AG04450 (cell line): Measurements from ENCODE around the gene SPATA46. TPM values are rescaled to one million over a fixed set of nuclear protein-coding genes. Genes with fewer than 3 reads are reported as not detected.
"Not testable (repeated sequence)": the region's sequence is repeated elsewhere in the genome, so short reads cannot be mapped to it uniquely, and the experiment has no call there.

Source experiments
- CTCF ChIA-PET: fragments of 300-600, 350-600 bp; formaldehyde crosslinking; extraction: SDS; loops from one replicate; lab custom pipeline; 2022; ENCODE audit warnings: antibody characterized with exemption, inconsistent platforms; lab: Charles Lee
- POLR2A ChIA-PET: fragments of 350-600 bp; formaldehyde crosslinking; extraction: SDS; loops from one replicate; lab custom pipeline; 2021; ENCODE audit warnings: antibody characterized with exemption, inconsistent platforms; lab: Yijun Ruan, JAX
- DNase-seq: peaks from one replicate; pipeline ENCODE4 v3.0.0-alpha.2; 2011; ENCODE audit warnings: low read depth, low spot score
- H3K27ac ChIP-seq: one replicate; pipeline ENCODE4 v1.5.1; 2012; ENCODE audit warnings: low read depth, low read length, control low read depth
- H3K27me3 ChIP-seq: one replicate; pipeline ENCODE4 v1.6.0; 2012; ENCODE audit warnings: low read length; ENCODE audit not compliant: control insufficient read depth, insufficient read depth
- H3K4me3 ChIP-seq: 2 replicates; pipeline ENCODE4 v1.5.1; 2011; ENCODE audit warnings: mild to moderate bottlenecking, low read depth, low read length, control low read depth
- H3K9me3 ChIP-seq: 2 replicates; pipeline ENCODE4 v1.5.1; 2012; ENCODE audit warnings: low read length; ENCODE audit not compliant: control insufficient read depth, insufficient read depth
- CTCF ChIP-seq: IDR thresholded peaks from 2 replicates; pipeline ENCODE4 v1.5.1; 2011; ENCODE audit warnings: low read depth, low read length, control low read depth, inconsistent platforms
- polyA minus RNA-seq: library from RNA; depleted of rRNA, polyadenylated mRNA; stranded (reverse); fragments of >200 nt; gene quantifications from 2 replicates; pipeline ENCODE4 v1.2.3, GENCODE V29; 2011; rRNA and poly(A)+ RNA removed
- polyA plus RNA-seq: library from polyadenylated mRNA; depleted of rRNA; stranded (reverse); fragments of >200 nt; gene quantifications from 2 replicates; pipeline ENCODE4 v1.2.3, GENCODE V29; 2011; rRNA removed

The SPATA46 gene
- polyA plus RNA-seq (not detected in 2 replicates), polyA minus RNA-seq (not detected in 2 replicates)

GRCh38 chr1:162376691-162377090, at the start of gene SPATA46:
SPATA46 (minus strand) TSS chr1:162376854; CDS start chr1:162376790, 64 bp downstream.
- Histone ChIP-seq H3K27me3 (peaks cover 6% of the 10 kb centered on the region), H3K9me3 (no peaks in the 10 kb centered on the region), H3K27ac (no peak within 1 kb of the TSS), H3K4me3 (no peak within 1 kb of the TSS)
- CTCF ChIA-PET: no interaction called here
- no peak for DNase-seq
- POLR2A ChIA-PET: no interaction called here
- no peak for TF ChIP-seq CTCF

GRCh38 chr1:162422662-162423375, 46.2 kb upstream of the SPATA46 start:
- Histone ChIP-seq H3K27ac (no peak overlapping the region), H3K4me3 (no peak overlapping the region), H3K27me3 (no peaks in the 10 kb centered on the region), H3K9me3 (no peaks in the 10 kb centered on the region)
- no peak for TF ChIP-seq CTCF
- ChIA-PET CTCF (no interaction called here), POLR2A (no interaction called here)
- DNase-seq: no peak

- Histone ChIP-seq H3K27ac (no peak overlapping the region), H3K27me3 (no peaks in the 10 kb centered on the region), H3K4me3 (no peak overlapping the region), H3K9me3 (no peaks in the 10 kb centered on the region)
- DNase-seq: no peak
- ChIA-PET POLR2A (no interaction called here), CTCF (interaction anchor here (0.6 kb wide), 1 partner anchor 384 kb away, joined by 7 read pairs; no protein-coding TSS in a partner anchor)
- no peak for TF ChIP-seq CTCF
Observed at GRCh38 chr1:162421258-162422164, 44.9 kb upstream of the SPATA46 start.

GRCh38 chr1:162420120-162420519, 43.5 kb upstream of the SPATA46 start:
- Histone ChIP-seq H3K27ac (no peak overlapping the region), H3K27me3 (no peaks in the 10 kb centered on the region), H3K9me3 (no peaks in the 10 kb centered on the region), H3K4me3 (no peak overlapping the region)
- ChIA-PET POLR2A (interaction anchor here (0.7 kb wide), 1 partner anchor 69 kb away, joined by 3 read pairs; no protein-coding TSS in a partner anchor), CTCF (no interaction called here)
- TF ChIP-seq CTCF: no peak
- DNase-seq: no peak

- H3K27ac ChIP-seq, H3K9me3 ChIP-seq, H3K4me3 ChIP-seq, POLR2A ChIA-PET, DNase-seq, H3K27me3 ChIP-seq: not testable (repeated sequence)
- CTCF ChIA-PET: interaction anchor here (0.6 kb wide), 1 partner anchor 109 kb away, joined by 3 read pairs; no protein-coding TSS in a partner anchor
Observed at GRCh38 chr1:162419450-162419931, 42.8 kb upstream of the SPATA46 start.

- POLR2A ChIA-PET, DNase-seq, H3K27me3 ChIP-seq, H3K4me3 ChIP-seq, H3K27ac ChIP-seq, H3K9me3 ChIP-seq: not testable (repeated sequence)
- CTCF ChIA-PET: interaction anchor here (0.5 to 1.5 kb wide), 2 partner anchors 27 to 352 kb away, joined by 3 to 5 read pairs; no protein-coding TSS in a partner anchor
Observed at GRCh38 chr1:162418584-162418983, 41.9 kb upstream of the SPATA46 start.
